GM23338 (cell line): Measurements from ENCODE around the gene PPIL1. TPM values are rescaled to one million over a fixed set of nuclear protein-coding genes. Genes with fewer than 3 reads are reported as not detected.

Source experiments
- ATAC-seq: fragments of 200-7000 bp; cut with Tn5 transposase; 3 replicates; pipeline ENCODE4 v1.9.1; 2020
- DNase-seq: peaks from one replicate; pipeline ENCODE4 v3.0.0-alpha.2; 2015; ENCODE audit warnings: low spot score
- H2AFZ ChIP-seq: fragments of 200-600 bp; sonication (generic); 2 replicates; pipeline ENCODE4 v1.8.0; 2016; ENCODE audit warnings: antibody characterized with exemption, mild to moderate bottlenecking, moderate library complexity
- H3F3A ChIP-seq: fragments of 200-600 bp; sonication (generic); replicated peaks from 2 replicates; pipeline ENCODE4 v1.8.0; 2017; ENCODE audit warnings: antibody characterized with exemption, mixed run types, low read depth
- H3K27ac ChIP-seq: fragments of 200-600 bp; sonication (generic); 2 replicates; pipeline ENCODE4 v1.6.1; 2016; ENCODE audit warnings: low read depth
- H3K27me3 ChIP-seq: fragments of 200-600 bp; sonication (generic); 2 replicates; pipeline ENCODE4 v1.8.0; 2016; ENCODE audit warnings: mild to moderate bottlenecking, mixed run types, moderate library complexity; ENCODE audit not compliant: insufficient read depth
- H3K36me3 ChIP-seq: fragments of 200-600 bp; sonication (generic); 2 replicates; pipeline ENCODE4 v1.8.0; 2016; ENCODE audit warnings: mild to moderate bottlenecking; ENCODE audit not compliant: insufficient read depth
- H3K4me1 ChIP-seq: fragments of 200-600 bp; sonication (generic); 2 replicates; pipeline ENCODE4 v1.8.0; 2016; ENCODE audit warnings: mild to moderate bottlenecking, moderate library complexity; ENCODE audit not compliant: insufficient read depth
- H3K4me2 ChIP-seq: fragments of 200-600 bp; sonication (generic); 2 replicates; pipeline ENCODE4 v1.7.1; 2017; ENCODE audit warnings: mixed run types
- H3K4me3 ChIP-seq: fragments of 200-600 bp; sonication (generic); 2 replicates; pipeline ENCODE4 v1.6.1; 2016; ENCODE audit warnings: mixed run types
- H3K79me2 ChIP-seq: fragments of 200-600 bp; sonication (generic); replicated peaks from 2 replicates; pipeline ENCODE4 v1.8.0; 2017; ENCODE audit warnings: mild to moderate bottlenecking; ENCODE audit not compliant: insufficient read depth
- H3K9me2 ChIP-seq: fragments of 200-600 bp; sonication (generic); 2 replicates; pipeline ENCODE4 v1.8.0; 2017; ENCODE audit not compliant: insufficient read depth
- H4K20me1 ChIP-seq: fragments of 200-600 bp; sonication (generic); replicated peaks from 2 replicates; pipeline ENCODE4 v1.8.0; 2017; ENCODE audit warnings: mild to moderate bottlenecking; ENCODE audit not compliant: insufficient read depth
- H3K27ac Mint-ChIP-seq: 2 replicates; pipeline ENCODE4 v1.8.0; 2020; ENCODE audit warnings: inconsistent platforms, mild to moderate bottlenecking, moderate library complexity, mixed read lengths
- H3K27me3 Mint-ChIP-seq: 3 replicates; pipeline ENCODE4 v1.8.0; 2022; ENCODE audit warnings: low read depth, mild to moderate bottlenecking, moderate library complexity, mixed read lengths, inconsistent platforms; ENCODE audit not compliant: insufficient read depth, poor library complexity
- H3K36me3 Mint-ChIP-seq: 3 replicates; pipeline ENCODE4 v1.8.0; 2021; ENCODE audit warnings: low read depth, mild to moderate bottlenecking, inconsistent platforms, moderate library complexity, mixed read lengths
- H3K4me1 Mint-ChIP-seq: 3 replicates; pipeline ENCODE4 v1.8.0; 2020; ENCODE audit warnings: mild to moderate bottlenecking, inconsistent platforms, mixed read lengths
- H3K4me3 Mint-ChIP-seq: 3 replicates; pipeline ENCODE4 v1.8.0; 2021; ENCODE audit warnings: moderate library complexity, mild to moderate bottlenecking, inconsistent platforms, mixed read lengths
- H3K9me3 Mint-ChIP-seq: 3 replicates; pipeline ENCODE4 v1.8.0; 2020; ENCODE audit warnings: moderate library complexity, mild to moderate bottlenecking, inconsistent platforms, mixed read lengths
- EZH2 ChIP-seq: fragments of 200-600 bp; sonication (generic); IDR thresholded peaks from one replicate; pipeline ENCODE4 v1.8.0; 2017; ENCODE audit warnings: antibody characterized with exemption, mild to moderate bottlenecking, low read depth; ENCODE audit not compliant: unreplicated experiment
- NANOG ChIP-seq: IDR thresholded peaks from 2 replicates; pipeline ENCODE4 v1.6.1; 2016; ENCODE audit warnings: antibody characterized with exemption, borderline replicate concordance
- REST ChIP-seq: IDR thresholded peaks from one replicate; pipeline ENCODE4 v1.6.1; 2018; ENCODE audit warnings: antibody characterized with exemption; ENCODE audit not compliant: unreplicated experiment
- STAT1 ChIP-seq: IDR thresholded peaks from one replicate; pipeline ENCODE4 v1.6.1; 2016; ENCODE audit warnings: antibody characterized with exemption; ENCODE audit not compliant: unreplicated experiment
- ZNF114 ChIP-seq: fragments of 250-450 bp; sonication (Bioruptor Pico); IDR thresholded peaks from 2 replicates; pipeline ENCODE4 v1.5.0; 2020; ENCODE audit warnings: mild to moderate bottlenecking, moderate library complexity
- ZNF462 ChIP-seq: fragments of 250-450 bp; sonication (Bioruptor Pico); IDR thresholded peaks from 2 replicates; pipeline ENCODE4 v1.5.0; 2020; ENCODE audit warnings: mild to moderate bottlenecking, moderate library complexity
- polyA plus RNA-seq: library from polyadenylated mRNA; unstranded; fragments of >200 nt; fragmentation: Nextera tagmentation; extraction: Ambion mirVana; gene quantifications from 2 replicates; pipeline ENCODE4 v1.2.1, GENCODE V29; 2016
- total RNA-seq: library from RNA; depleted of rRNA; stranded (reverse); fragments of >200 nt; shearing (Covaris generic); gene quantifications from 2 replicates; pipeline ENCODE4 v1.2.3, GENCODE V29; 2014

Gene PPIL1
- total and polyA plus RNA-seq, 2 experiments from 2014 or later: 57.3 to 79.4 TPM

GRCh38 chr6:36888115-36888643, 13.6 kb upstream of the PPIL1 start:
- H4K20me1 ChIP-seq: no peaks in the 10 kb centered on the region
- H3K4me3 ChIP-seq: no peak overlapping the region
- H3K27me3 ChIP-seq: no peaks in the 10 kb centered on the region
- H3K36me3 ChIP-seq: no peaks in the 10 kb centered on the region
- Mint-ChIP-seq H3K27me3 (peaks cover 2% of the 10 kb centered on the region), H3K4me3 (no peak overlapping the region), H3K27ac (no peak overlapping the region), H3K4me1 (peaks cover 8% of the 10 kb centered on the region; the same call in 2 of the 3 replicates), H3K36me3 (no peaks in the 10 kb centered on the region), H3K9me3 (no peaks in the 10 kb centered on the region)
- H3K4me1 ChIP-seq: peaks cover 9% of the 10 kb centered on the region; the same call in 1 of the 2 replicates
- DNase-seq (no peak), ATAC-seq (no peak)
- H3F3A ChIP-seq: no peaks in the 10 kb centered on the region
- no peaks in the 10 kb centered on the region for H3K9me2 ChIP-seq
- no peaks in the 10 kb centered on the region for H3K79me2 ChIP-seq
- no peak overlapping the region for H3K27ac ChIP-seq
- no peak overlapping the region for H2AFZ ChIP-seq
- H3K4me2 ChIP-seq: no peak overlapping the region
- no peak for TF ChIP-seq STAT1
- no peak for TF ChIP-seq ZNF114 (CRISPR knock-in tag)
- TF ChIP-seq REST: no peak
- TF ChIP-seq NANOG: no peak
- no peak for TF ChIP-seq ZNF462 (CRISPR knock-in tag)
- no peak for TF ChIP-seq EZH2
